ENCODE measurements around the gene ZNF444. TPM values are rescaled to one million over a fixed set of nuclear protein-coding genes. Genes with fewer than 3 reads are reported as not detected.
"Not testable (repeated sequence)": the region's sequence is repeated elsewhere in the genome, so short reads cannot be mapped to it uniquely, and the experiment has no call there.

Gene ZNF444
- total RNA-seq, 2 experiments from 2014 or later: 28.9 to 29.3 TPM

- ChIA-PET CTCF (interaction anchor here (1.0 to 2.8 kb wide), 2 partner anchors 30 to 168 kb away, joined by 3 to 6 read pairs; no protein-coding TSS in a partner anchor), POLR2A (interaction anchor here (0.6 to 1.5 kb wide), 3 partner anchors 20 to 206 kb away, joined by 3 to 11 read pairs (median 4); partner anchors contain the start of genes ZNF787 and ZSCAN5A)
Measured at GRCh38 chr19:56141417-56141993, 418 bp downstream of the ZNF444 start.

- ChIA-PET CTCF (interaction anchor here (0.6 to 2.8 kb wide), 3 partner anchors 29 to 167 kb away, joined by 3 to 6 read pairs (median 3); no protein-coding TSS in a partner anchor), POLR2A (interaction anchor here (0.6 kb wide), 1 partner anchor 205 kb away, joined by 3 read pairs; no protein-coding TSS in a partner anchor)
Measured at GRCh38 chr19:56142087-56142787, 1.1 kb downstream of the ZNF444 start.

GRCh38 chr19:56142897-56143434, 1.9 kb downstream of the ZNF444 start:
- ChIA-PET CTCF (interaction anchor here (2.8 kb wide), 1 partner anchor 167 kb away, joined by 6 read pairs; no protein-coding TSS in a partner anchor), POLR2A (no interaction called here)

- POLR2A ChIA-PET: no interaction called here
- CTCF ChIA-PET: no interaction called here
Measured at GRCh38 chr19:56144376-56144775, 3.3 kb downstream of the ZNF444 start.

- ChIA-PET POLR2A (interaction anchor here (1.2 kb wide), 1 partner anchor 9 kb away, joined by 3 read pairs; no protein-coding TSS in a partner anchor), CTCF (no interaction called here)
Measured at GRCh38 chr19:56144831-56145230, 3.7 kb downstream of the ZNF444 start.

GRCh38 chr19:56145698-56146097, 4.6 kb downstream of the ZNF444 start:
- ChIA-PET CTCF (interaction anchor here (0.8 kb wide), 1 partner anchor 31 kb away, joined by 3 read pairs; no protein-coding TSS in a partner anchor), POLR2A (interaction anchor here (1.2 kb wide), 1 partner anchor 10 kb away, joined by 3 read pairs; no protein-coding TSS in a partner anchor)

GRCh38 chr19:56146904-56147303, 5.8 kb downstream of the ZNF444 start:
- POLR2A ChIA-PET: no interaction called here
- CTCF ChIA-PET: no interaction called here

- CTCF ChIA-PET: interaction anchor here (2.0 kb wide), 1 partner anchor 70 kb away, joined by 4 read pairs; no protein-coding TSS in a partner anchor
- POLR2A ChIA-PET: no interaction called here
Measured at GRCh38 chr19:56147307-56147706, 6.2 kb downstream of the ZNF444 start.

DNA sequence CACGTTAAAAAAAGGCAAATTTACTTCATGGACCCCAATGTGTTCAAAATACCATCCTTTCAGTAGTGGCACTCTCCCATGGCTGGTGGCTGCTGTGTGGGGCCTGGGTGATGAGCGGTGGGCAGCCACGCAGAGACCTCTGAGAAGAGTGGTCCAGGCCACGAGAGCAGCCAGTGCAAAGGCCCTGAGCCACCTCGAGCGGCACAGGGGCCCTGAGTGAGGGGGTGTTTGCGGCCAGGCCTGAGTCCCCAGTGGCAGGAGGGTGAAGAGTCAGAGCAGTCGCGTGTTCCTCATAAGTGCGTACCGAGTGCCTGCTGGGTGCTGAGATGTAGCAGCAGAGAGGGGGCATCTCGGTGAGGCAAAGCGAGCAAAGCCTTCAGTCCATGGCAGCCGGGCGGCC, 7.0 kb downstream of the ZNF444 start:
- CTCF ChIA-PET: interaction anchor here (2.0 kb wide), 1 partner anchor 71 kb away, joined by 4 read pairs; no protein-coding TSS in a partner anchor
- POLR2A ChIA-PET: no interaction called here

GRCh38 chr19:56148955-56149655, 8.0 kb downstream of the ZNF444 start:
- CTCF ChIA-PET: interaction anchor here (2.0 kb wide), 1 partner anchor 72 kb away, joined by 4 read pairs; no protein-coding TSS in a partner anchor
- POLR2A ChIA-PET: not testable (repeated sequence)

DNA sequence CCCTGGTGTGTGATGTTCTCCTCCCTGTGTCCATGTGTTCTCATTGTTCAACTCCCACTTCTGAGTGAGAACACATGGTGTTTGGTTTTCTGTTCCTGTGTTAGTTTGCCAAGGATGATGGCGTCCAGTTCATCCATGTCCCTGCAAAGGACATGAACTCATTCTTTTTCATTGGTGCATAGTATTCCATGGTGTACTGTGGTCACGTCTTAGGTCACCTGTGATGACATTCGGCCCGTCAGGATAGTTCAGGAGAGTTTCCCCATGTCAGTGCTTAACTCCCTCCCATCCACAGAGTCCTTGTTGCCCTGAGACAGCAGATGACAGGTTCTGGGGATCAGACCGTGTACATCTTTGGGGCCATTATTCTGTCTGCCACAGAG, 8.6 kb downstream of the ZNF444 start:
- ChIA-PET CTCF (no interaction called here), POLR2A (no interaction called here)

GRCh38 chr19:56150358-56150757, 9.3 kb downstream of the ZNF444 start:
- CTCF ChIA-PET: no interaction called here
- POLR2A ChIA-PET: no interaction called here

DNA sequence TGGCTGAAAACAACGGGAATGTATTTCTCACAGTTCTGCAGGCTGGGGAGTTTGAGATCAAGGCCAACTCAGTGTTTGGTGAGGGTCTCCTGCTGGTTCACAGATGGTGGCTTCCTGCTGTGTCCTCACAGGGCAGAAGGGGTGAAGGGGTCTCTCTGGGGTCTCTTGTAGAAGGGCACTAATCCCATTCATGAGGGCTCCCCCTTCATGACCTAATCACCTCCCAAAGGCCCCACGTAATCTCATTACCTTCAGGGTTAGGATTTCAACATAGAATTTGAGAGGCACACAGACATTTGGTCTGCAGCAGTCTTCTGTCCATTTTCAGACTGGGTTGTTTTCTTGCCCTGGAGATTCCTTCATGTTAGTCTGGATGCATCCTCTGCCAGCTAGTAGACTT, 11.6 kb downstream of the ZNF444 start:
- ChIA-PET POLR2A (no interaction called here), CTCF (no interaction called here)

DNA sequence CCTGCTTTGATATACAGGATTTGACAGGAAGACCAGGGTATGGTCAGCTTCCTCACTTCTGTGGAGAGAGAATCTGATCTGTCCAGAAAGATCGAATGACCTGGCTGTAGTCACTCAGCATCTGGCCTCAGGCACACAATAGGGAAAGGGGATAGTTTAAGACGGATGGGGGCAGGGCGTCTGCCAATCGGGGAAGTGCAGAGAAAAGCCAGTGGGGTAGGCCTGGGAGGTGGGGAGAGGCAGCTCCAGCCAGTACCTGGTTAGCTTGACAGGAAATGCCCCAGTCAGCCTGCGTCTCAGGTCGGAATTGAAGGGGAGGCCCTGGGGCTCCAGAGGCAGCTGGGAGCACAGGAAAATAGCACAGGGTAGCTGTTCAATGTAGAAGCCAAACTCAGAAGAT, 12.4 kb downstream of the ZNF444 start:
- ChIA-PET POLR2A (no interaction called here), CTCF (interaction anchor here (0.6 kb wide), 1 partner anchor 25 kb away, joined by 3 read pairs; no protein-coding TSS in a partner anchor)

DNA sequence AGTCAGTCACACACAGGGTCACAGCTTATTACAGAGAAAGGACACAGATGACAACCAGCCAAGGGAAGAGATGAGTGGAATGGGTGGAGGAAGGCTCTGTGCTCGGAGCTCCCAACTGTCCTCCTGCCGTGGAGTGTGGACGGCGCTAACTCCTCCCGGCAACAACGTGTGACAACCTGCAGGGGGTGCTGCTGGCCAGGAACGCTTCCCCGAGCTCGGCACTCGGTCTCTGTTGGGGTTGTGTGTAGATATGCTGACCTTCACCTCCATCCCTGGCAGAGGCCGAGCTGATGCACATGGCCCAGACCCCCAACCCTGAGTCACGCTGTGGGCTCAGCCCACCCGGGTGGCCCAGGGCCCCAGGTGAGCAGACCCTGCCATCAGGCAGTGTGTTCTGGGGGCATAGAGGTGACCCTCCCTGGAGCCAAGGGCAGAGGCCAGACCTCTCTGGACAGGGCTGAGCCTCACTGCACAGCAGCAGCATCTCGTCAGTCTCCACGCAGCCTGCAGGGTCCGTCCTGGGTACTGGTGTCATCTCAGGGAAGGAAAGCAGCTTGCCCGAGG, 14.1 kb downstream of the ZNF444 start:
- ChIA-PET CTCF (interaction anchor here (1.1 kb wide), 1 partner anchor 15 kb away, joined by 3 read pairs; no protein-coding TSS in a partner anchor), POLR2A (no interaction called here)

GRCh38 chr19:56156768-56157167, 15.7 kb downstream of the ZNF444 start:
- ChIA-PET POLR2A (no interaction called here), CTCF (no interaction called here)

GRCh38 chr19:56158170-56158757, 17.2 kb downstream of the ZNF444 start:
- ChIA-PET CTCF (no interaction called here), POLR2A (no interaction called here)

GRCh38 chr19:56159009-56159559, 18.0 kb downstream of the ZNF444 start:
- ChIA-PET POLR2A (no interaction called here), CTCF (no interaction called here)

- ChIA-PET CTCF (no interaction called here), POLR2A (no interaction called here)
Measured at GRCh38 chr19:56159622-56160271, 18.7 kb downstream of the ZNF444 start.

Data from activated CD8-positive, alpha-beta memory T cell treated with anti-CD3 and anti-CD28 coated beads for 36 hours (primary cell).